ENCODE measurements around the gene ACSL1. TPM values are rescaled to one million over a fixed set of nuclear protein-coding genes. Genes with fewer than 3 reads are reported as not detected.
"Not testable (repeated sequence)": the region's sequence is repeated elsewhere in the genome, so short reads cannot be mapped to it uniquely, and the experiment has no call there.

ACSL1 gene
- total RNA-seq, 1 donor from 2014 or later = 16.1 TPM

- intact Hi-C loops (cut with micrococcal nuclease) = no loop called here
These were observed 18.3 kb upstream of the ACSL1 start for GRCh38 chr4:184843984-184844554.

- intact Hi-C loops (cut with micrococcal nuclease) = not testable (repeated sequence)
These were observed 13.3 kb upstream of the ACSL1 start for GRCh38 chr4:184839075-184839399.

GRCh38 chr4:184838249-184839074, 12.7 kb upstream of the ACSL1 start:
- intact Hi-C loops (cut with micrococcal nuclease) = no loop called here

GRCh38 chr4:184836613-184837012, 10.8 kb upstream of the ACSL1 start:
- intact Hi-C loops (cut with micrococcal nuclease) = no loop called here

GRCh38 chr4:184833046-184833838, 7.5 kb upstream of the ACSL1 start:
- intact Hi-C loops (cut with micrococcal nuclease) = no loop called here

GRCh38 chr4:184831153-184831552, 5.4 kb upstream of the ACSL1 start:
- intact Hi-C loops (cut with micrococcal nuclease) = no loop called here

- intact Hi-C loops (cut with micrococcal nuclease) = loop anchor here (1.0 to 10.0 kb wide), 9 partner anchors 64 to 1909 kb away; partner anchors contain the start of genes ANKRD37, CASP3, CCDC110 and DCTD
These were observed 1.0 kb upstream of the ACSL1 start for GRCh38 chr4:184826691-184827270.

GRCh38 chr4:184825141-184825895, 450 bp downstream of the ACSL1 start:
- intact Hi-C loops (cut with micrococcal nuclease) = loop anchor here (1.0 to 10.0 kb wide), 9 partner anchors 79 to 1908 kb away; partner anchors contain the start of genes ANKRD37, CCDC110, CENPU and DCTD

- intact Hi-C loops (cut with micrococcal nuclease) = loop anchor here (1.0 to 10.0 kb wide), 10 partner anchors 78 to 1907 kb away; partner anchors contain the start of genes ANKRD37, CCDC110, CENPU and DCTD
These were observed 1.0 kb downstream of the ACSL1 start for GRCh38 chr4:184824776-184825084.

- intact Hi-C loops (cut with micrococcal nuclease) = loop anchor here (5.0 to 10.0 kb wide), 3 partner anchors 287 to 1319 kb away; partner anchors contain the start of genes ING2 and IRF2
These were observed 1.5 kb downstream of the ACSL1 start for GRCh38 chr4:184824081-184824775.

GRCh38 chr4:184823014-184823413, 2.8 kb downstream of the ACSL1 start:
- intact Hi-C loops (cut with micrococcal nuclease) = loop anchor here (5.0 to 10.0 kb wide), 3 partner anchors 286 to 1318 kb away; partner anchors contain the start of genes ING2 and IRF2

- intact Hi-C loops (cut with micrococcal nuclease) = loop anchor here (5.0 to 10.0 kb wide), 3 partner anchors 285 to 1318 kb away; partner anchors contain the start of genes ING2 and IRF2
These were observed 3.4 kb downstream of the ACSL1 start for GRCh38 chr4:184822356-184822755.

GRCh38 chr4:184821242-184821641, 4.5 kb downstream of the ACSL1 start:
- intact Hi-C loops (cut with micrococcal nuclease) = loop anchor here (5.0 to 10.0 kb wide), 3 partner anchors 284 to 1316 kb away; partner anchors contain the start of genes ING2 and IRF2

- intact Hi-C loops (cut with micrococcal nuclease) = loop anchor here (5.0 to 10.0 kb wide), 3 partner anchors 282 to 1315 kb away; partner anchors contain the start of genes ING2 and IRF2
These were observed 6.0 kb downstream of the ACSL1 start for GRCh38 chr4:184819786-184820185.

- intact Hi-C loops (cut with micrococcal nuclease) = no loop called here
These were observed 7.6 kb downstream of the ACSL1 start for GRCh38 chr4:184818216-184818564.

GRCh38 chr4:184817494-184818215, 8.1 kb downstream of the ACSL1 start:
- intact Hi-C loops (cut with micrococcal nuclease) = no loop called here

- intact Hi-C loops (cut with micrococcal nuclease) = no loop called here
These were observed 8.8 kb downstream of the ACSL1 start for GRCh38 chr4:184816962-184817361.

- intact Hi-C loops (cut with micrococcal nuclease) = no loop called here
These were observed 10.5 kb downstream of the ACSL1 start for GRCh38 chr4:184815046-184815877.
